H1 (cell line): ENCODE measurements around the gene LRP5. TPM values are rescaled to one million over a fixed set of nuclear protein-coding genes. Genes with fewer than 3 reads are reported as not detected.

ENCODE experiments used
- CTCF ChIA-PET: fragments of 300-600 bp; sonication (Branson Sonifier 250); formaldehyde crosslinking; loops from one replicate; lab custom pipeline; 2021; ENCODE audit not compliant: partially characterized antibody; lab: Charles Lee
- POLR2A ChIA-PET: fragments of 300-600 bp; sonication (Branson Sonifier 250); formaldehyde crosslinking; loops from one replicate; lab custom pipeline; 2021; ENCODE audit warnings: inconsistent platforms; ENCODE audit not compliant: partially characterized antibody; lab: Charles Lee
- DNase-seq, 2 experiments: peaks; one replicate each; pipeline versions ENCODE4 v3.0.0 to v3.0.0-alpha.2; 2010 to 2022; ENCODE audit warnings: low spot score in 2 of 2, low read depth in 1 of 2, mixed read lengths in 1 of 2
- FAIRE-seq: peaks from 2 replicates; lab custom pipeline; 2011; peaks lifted over from hg19 to GRCh38; lab: Jason Lieb, UNC
- H2AFZ ChIP-seq: 2 replicates; pipeline ENCODE4 v1.8.1; 2012; ENCODE audit warnings: low read length, inconsistent platforms
- H2AK5ac ChIP-seq: 2 replicates; pipeline ENCODE4 v1.6.1; 2013; ENCODE audit warnings: low read depth, low read length
- H2BK120ac ChIP-seq: replicated peaks from 2 replicates; pipeline ENCODE3; 2013; ENCODE audit warnings: low read depth, low read length, inconsistent platforms
- H2BK12ac ChIP-seq: 2 replicates; pipeline ENCODE4 v1.6.1; 2013; ENCODE audit warnings: low read depth, low read length
- H2BK15ac ChIP-seq: 2 replicates; pipeline ENCODE4 v1.6.1; 2013; ENCODE audit warnings: low read length
- H2BK20ac ChIP-seq: 2 replicates; pipeline ENCODE4 v1.6.1; 2013; ENCODE audit warnings: low read length
- H2BK5ac ChIP-seq: 2 replicates; pipeline ENCODE4 v1.6.1; 2013; ENCODE audit warnings: low read depth, low read length
- H3K14ac ChIP-seq: 2 replicates; pipeline ENCODE4 v1.6.1; 2013; ENCODE audit warnings: inconsistent platforms; ENCODE audit not compliant: insufficient read length
- H3K18ac ChIP-seq: 2 replicates; pipeline ENCODE4 v1.6.1; 2013; ENCODE audit warnings: low read length; ENCODE audit errors: extremely low read depth
- H3K23ac ChIP-seq: 2 replicates; pipeline ENCODE4 v1.6.1; 2013; ENCODE audit warnings: inconsistent platforms; ENCODE audit not compliant: insufficient read length
- H3K23me2 ChIP-seq: 2 replicates; pipeline ENCODE4 v1.6.1; 2013; ENCODE audit warnings: low read depth, low read length
- H3K27ac ChIP-seq: 2 replicates; pipeline ENCODE4 v1.6.1; 2011; ENCODE audit warnings: low read depth, low read length, inconsistent platforms
- H3K27me3 ChIP-seq, 4 experiments: replicated peaks in 1 of 4; 1 replicate in 1 of 4; 2 replicates in 3 of 4; pipeline versions ENCODE4 v1.6.1 to v1.8.1; 2011 to 2013; ENCODE audit warnings: low read length in 3 of 4, mild to moderate bottlenecking in 3 of 4, inconsistent platforms in 2 of 4, mixed read lengths in 2 of 4, moderate library complexity in 1 of 4; ENCODE audit not compliant: control insufficient read depth in 3 of 4, insufficient read depth in 3 of 4; ENCODE audit errors: extremely low read depth in 1 of 4
- H3K36me3 ChIP-seq, 4 experiments: 2 replicates each; pipeline versions ENCODE4 v1.6.1 to v1.8.1; 2011 to 2013; ENCODE audit warnings: mild to moderate bottlenecking in 4 of 4, low read length in 3 of 4, moderate library complexity in 2 of 4, control low read depth in 1 of 4, inconsistent platforms in 1 of 4; ENCODE audit not compliant: insufficient read depth in 4 of 4, control insufficient read depth in 2 of 4
- H3K4ac ChIP-seq: replicated peaks from 2 replicates; pipeline ENCODE3; 2013; ENCODE audit warnings: low read length, low read depth, mixed read lengths, inconsistent platforms; ENCODE audit not compliant: insufficient read length
- H3K4me1 ChIP-seq, 4 experiments: replicated peaks in 1 of 4; 1 replicate in 1 of 4; 2 replicates in 3 of 4; pipeline versions ENCODE4 v1.6.1 to v1.8.1; 2011 to 2013; ENCODE audit warnings: low read length in 3 of 4, inconsistent platforms in 2 of 4, mixed read lengths in 1 of 4; ENCODE audit not compliant: insufficient read depth in 4 of 4, control insufficient read depth in 3 of 4
- H3K4me2 ChIP-seq, 2 experiments: 2 replicates each; pipeline versions ENCODE4 v1.6.1 to v1.8.1; 2011 to 2013; ENCODE audit warnings: low read depth in 2 of 2, low read length in 2 of 2, control low read depth in 1 of 2, inconsistent platforms in 1 of 2, mild to moderate bottlenecking in 1 of 2; ENCODE audit not compliant: insufficient read depth in 1 of 2
- H3K4me3 ChIP-seq, 4 experiments: fragments of 200-600, 300-600 bp in 1 of 4; sonication (generic), shearing (Covaris generic), sonication (Bioruptor Twin) in 1 of 4; 2 replicates each; pipeline versions ENCODE4 v1.5.1 to v1.8.1; 2011 to 2016; ENCODE audit warnings: low read length in 4 of 4, low read depth in 3 of 4, control low read depth in 2 of 4, inconsistent platforms in 2 of 4, mild to moderate bottlenecking in 2 of 4, mixed read lengths in 1 of 4, moderate library complexity in 1 of 4; ENCODE audit not compliant: insufficient read depth in 2 of 4; ENCODE audit errors: extremely low read depth in 1 of 4
- H3K56ac ChIP-seq: replicated peaks from 2 replicates; pipeline ENCODE3; 2013; ENCODE audit warnings: low read depth, mild to moderate bottlenecking, mixed read lengths, low read length, inconsistent platforms; ENCODE audit not compliant: insufficient read length
- H3K79me1 ChIP-seq: 2 replicates; pipeline ENCODE4 v1.6.1; 2013; ENCODE audit warnings: low read depth, low read length, control low read depth
- H3K79me2 ChIP-seq, 2 experiments: 2 replicates each; pipeline versions ENCODE4 v1.6.1 to v1.8.1; 2012 to 2013; ENCODE audit warnings: low read length in 2 of 2, mild to moderate bottlenecking in 2 of 2, inconsistent platforms in 1 of 2; ENCODE audit not compliant: insufficient read depth in 2 of 2, control insufficient read depth in 1 of 2
- H3K9ac ChIP-seq, 4 experiments: replicated peaks in 1 of 4; 1 replicate in 1 of 4; 2 replicates in 3 of 4; pipeline versions ENCODE4 v1.6.1 to v1.8.1; 2011 to 2013; ENCODE audit warnings: low read depth in 3 of 4, low read length in 3 of 4, control low read depth in 2 of 4, mild to moderate bottlenecking in 2 of 4, moderate library complexity in 2 of 4, inconsistent platforms in 1 of 4; ENCODE audit errors: extremely low read depth in 1 of 4
- H3K9me3 ChIP-seq, 2 experiments: 2 replicates each; pipeline versions ENCODE4 v1.6.1 to v1.8.1; 2012 to 2013; ENCODE audit warnings: mild to moderate bottlenecking in 2 of 2, moderate library complexity in 2 of 2, control low read depth in 1 of 2, inconsistent platforms in 1 of 2, low read depth in 1 of 2, low read length in 1 of 2, mixed read lengths in 1 of 2; ENCODE audit not compliant: insufficient read depth in 2 of 2
- H4K20me1 ChIP-seq, 2 experiments: replicated peaks in 1 of 2; 2 replicates each; pipeline versions ENCODE3 to v1.8.1; 2011 to 2013; ENCODE audit warnings: inconsistent platforms in 2 of 2, low read length in 2 of 2, mild to moderate bottlenecking in 1 of 2; ENCODE audit not compliant: insufficient read depth in 2 of 2, control insufficient read depth in 1 of 2
- H4K5ac ChIP-seq: 2 replicates; pipeline ENCODE4 v1.6.1; 2013; ENCODE audit warnings: low read length, low read depth, mixed read lengths, inconsistent platforms; ENCODE audit not compliant: insufficient read length
- H4K8ac ChIP-seq: 2 replicates; pipeline ENCODE4 v1.8.0; 2013; ENCODE audit warnings: mild to moderate bottlenecking, moderate library complexity, low read length, inconsistent platforms; ENCODE audit not compliant: insufficient read depth; ENCODE audit errors: extremely low read depth
- H4K91ac ChIP-seq: replicated peaks from 2 replicates; pipeline ENCODE3; 2013; ENCODE audit warnings: low read length, mixed read lengths, inconsistent platforms; ENCODE audit not compliant: insufficient read length
- ASH2L ChIP-seq: fragments of 200-600, 300-600 bp; sonication (generic); IDR thresholded peaks from one replicate; pipeline ENCODE4 v1.7.1; 2017; ENCODE audit warnings: low read length
- CEBPB ChIP-seq: IDR thresholded peaks from 2 replicates; pipeline ENCODE4 v1.6.1; 2012; ENCODE audit warnings: low read depth, low read length
- CHD2 ChIP-seq: IDR thresholded peaks from 2 replicates; pipeline ENCODE4 v1.6.1; 2012; ENCODE audit warnings: low read length, improper control_type of control experiment
- GTF2F1 ChIP-seq: IDR thresholded peaks from 2 replicates; pipeline ENCODE4 v1.6.1; 2012; ENCODE audit warnings: low read depth, low read length, improper control_type of control experiment, borderline replicate concordance
- WGBS, 2 experiments: shearing (Covaris generic) in 1 of 2; methylation state at CpG; one replicate each; pipeline versions ENCODE4 v1.1.6 to v1.1.7; 2013 to 2015; ENCODE audit warnings: low lambda C conversion rate in 2 of 2, mixed read lengths in 2 of 2, inconsistent platforms in 1 of 2, low coverage in 1 of 2, missing lambda C conversion rate in 1 of 2; ENCODE audit not compliant: insufficient replicate concordance in 2 of 2, insufficient coverage in 1 of 2, insufficient read length in 1 of 2; ENCODE audit errors: extremely low coverage in 1 of 2, missing lambda C conversion rate in 1 of 2; 5-methylcytosine and 5-hydroxymethylcytosine counted together
- polyA plus RNA-seq, 7 experiments: library from polyadenylated mRNA; depleted of rRNA in 3 of 7; stranded (reverse) in 5 of 7; unstranded in 2 of 7; fragments of >200 nt in 5 of 7; fragments of 200-250 nt in 2 of 7; gene quantifications; 1 replicate in 5 of 7; 2 replicates in 1 of 7; 4 replicates in 1 of 7; pipeline versions ENCODE4 v1.2.1 to v1.2.3, GENCODE V29; 2011 to 2013; ENCODE audit warnings: missing spikeins in 2 of 7, mixed read lengths in 2 of 7
- total RNA-seq: library from RNA; stranded (reverse); fragmentation: NEBNext Ultra II Directional; extraction: Animal tissue kit (Norgen Biotek cat#: 25700); gene quantifications from 2 replicates; pipeline ENCODE4 v1.2.1, GENCODE V29; 2021
- TF ChIP-seq, protein P1 (sequence below): IDR thresholded peaks from 2 replicates; pipeline ENCODE4 v1.6.1; 2012; ENCODE audit warnings: inconsistent platforms

LRP5 gene
- total and polyA plus RNA-seq, 2 of the 8 experiments (the other 6 are each of a cell fraction or from before 2014, with no cell fraction given): 19.0 to 38.9 TPM

DNA sequence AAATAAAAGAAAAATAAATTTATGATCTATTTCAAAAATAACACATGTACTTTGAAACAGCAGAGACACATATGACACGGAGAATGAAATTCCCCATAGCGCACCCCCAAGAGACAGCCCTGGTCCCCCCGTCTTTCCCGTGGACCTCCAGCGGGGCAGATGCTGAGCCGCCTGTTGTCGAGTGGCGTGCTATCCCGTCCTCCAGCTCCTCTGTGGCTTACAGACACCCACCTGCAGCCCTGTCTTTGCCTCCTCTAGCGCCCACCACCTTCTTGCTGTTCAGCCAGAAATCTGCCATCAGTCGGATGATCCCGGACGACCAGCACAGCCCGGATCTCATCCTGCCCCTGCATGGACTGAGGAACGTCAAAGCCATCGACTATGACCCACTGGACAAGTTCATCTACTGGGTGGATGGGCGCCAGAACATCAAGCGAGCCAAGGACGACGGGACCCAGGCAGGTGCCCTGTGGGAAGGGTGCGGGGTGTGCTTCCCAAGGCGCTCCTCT is 103.7 kb downstream of the LRP5 start:
- TF ChIP-seq GTF2F1 (no peak), CEBPB (no peak), CHD2 (no peak), ASH2L (no peak)
- TF ChIP-seq, protein P1, sequence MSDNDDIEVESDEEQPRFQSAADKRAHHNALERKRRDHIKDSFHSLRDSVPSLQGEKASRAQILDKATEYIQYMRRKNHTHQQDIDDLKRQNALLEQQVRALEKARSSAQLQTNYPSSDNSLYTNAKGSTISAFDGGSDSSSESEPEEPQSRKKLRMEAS: no peak
- TF ChIP-seq, all 59 proteins: peak for 0
- ChIA-PET POLR2A (interaction anchor here (0.7 kb wide), 1 partner anchor 154 kb away, joined by 3 read pairs; no protein-coding TSS in a partner anchor), CTCF (interaction anchor here (0.5 kb wide), 1 partner anchor 11 kb away, joined by 3 read pairs; no protein-coding TSS in a partner anchor)
- Histone ChIP-seq H3K79me1 (no peaks in the 10 kb centered on the region; the same call in 1 of the 2 replicates), H2BK15ac (no peak overlapping the region), H2AK5ac (no peak overlapping the region), H3K79me2 (no peaks in the 10 kb centered on the region), H3K36me3 (peaks cover 7 to 37% (median 24%) of the 10 kb centered on the region in 4 experiments; a peak in 7 of 8 replicates), H2BK120ac (no peak overlapping the region), H2BK20ac (no peak overlapping the region), H3K9ac (no peak overlapping the region), H4K5ac (no peak overlapping the region), H2BK5ac (no peak overlapping the region), H3K18ac (no peak overlapping the region), H3K56ac (no peak overlapping the region), H3K4ac (no peak overlapping the region), H3K4me1 (no peaks in the 10 kb centered on the region), H3K27ac (no peak overlapping the region), H3K27me3 (no peaks in the 10 kb centered on the region), H4K91ac (no peak overlapping the region), H3K14ac (no peak overlapping the region), H4K8ac (no peak overlapping the region), H3K4me2 (no peak overlapping the region), H2BK12ac (no peak overlapping the region), H4K20me1 (peaks cover 0 to 5% of the 10 kb centered on the region in 2 experiments), H3K23ac (no peak overlapping the region), H3K9me3 (no peaks in the 10 kb centered on the region), H3K4me3 (no peak overlapping the region), H2AFZ (no peak overlapping the region), H3K23me2 (no peaks in the 10 kb centered on the region)
- FAIRE-seq: no peak
- DNase-seq: no peak
- 92% methylated on average over 21 of the region's 22 CpGs; no CpG with 5 or more reads in 1 of the 2 experiments for WGBS, 2 experiments
